AG08395 (cell line): Measurements from ENCODE around the gene GNG14.
A peak's percentile ranks its signal among the peaks of the same experiment; 100 is the strongest.
"Not testable (repeated sequence)": the region's sequence is repeated elsewhere in the genome, so short reads cannot be mapped to it uniquely, and the experiment has no call there.

ENCODE experiments used
- DNase-seq: peaks from one replicate; pipeline ENCODE4 v3.0.0; 2012; ENCODE audit warnings: mixed read lengths, low spot score

Gene GNG14

GRCh38 chr19:12696366-12697335 lies 8.9 kb downstream of the GNG14 start, which contains the start of gene FBXW9:
FBXW9 (minus strand) TSS chr19:12696631; CDS start chr19:12696581, 50 bp downstream.
- peak; percentile 97 for DNase-seq

- DNase-seq = not testable (repeated sequence)
Observed at GRCh38 chr19:12697425-12697824, 9.6 kb downstream of the GNG14 start.

- no peak for DNase-seq
Observed at GRCh38 chr19:12698138-12698537, 10.3 kb downstream of the GNG14 start.

GRCh38 chr19:12701596-12702282 lies 13.9 kb downstream of the GNG14 start:
- no peak for DNase-seq

- DNase-seq = peak; percentile 71
Observed at GRCh38 chr19:12703046-12703445, 15.2 kb downstream of the GNG14 start.

GRCh38 chr19:12705169-12705568 lies 17.4 kb downstream of the GNG14 start:
- no peak for DNase-seq

GRCh38 chr19:12705654-12706331 lies 18.0 kb downstream of the GNG14 start:
- no peak for DNase-seq

- DNase-seq = no peak
Observed at GRCh38 chr19:12706332-12706718, 18.5 kb downstream of the GNG14 start.

- no peak for DNase-seq
Observed at GRCh38 chr19:12708641-12709040, 20.8 kb downstream of the GNG14 start.

GRCh38 chr19:12711187-12711586 lies 23.4 kb downstream of the GNG14 start:
- no peak for DNase-seq

- not testable (repeated sequence) for DNase-seq
Observed at GRCh38 chr19:12712077-12712476, 24.3 kb downstream of the GNG14 start.

GRCh38 chr19:12713304-12713703 lies 25.5 kb downstream of the GNG14 start:
- not testable (repeated sequence) for DNase-seq

GRCh38 chr19:12715102-12715501 lies 27.3 kb downstream of the GNG14 start:
- no peak for DNase-seq

- no peak for DNase-seq
Observed at GRCh38 chr19:12715929-12716328, 28.1 kb downstream of the GNG14 start.

- DNase-seq = no peak
Observed at GRCh38 chr19:12720296-12720695, 32.5 kb downstream of the GNG14 start.

- no peak for DNase-seq
Observed at GRCh38 chr19:12720851-12721655, 33.3 kb downstream of the GNG14 start.

- peak; percentile 77 for DNase-seq
Observed at GRCh38 chr19:12721656-12722565, 34.1 kb downstream of the GNG14 start.

GRCh38 chr19:12722566-12723380 lies 35.0 kb downstream of the GNG14 start:
- DNase-seq = peak; percentile 99

- no peak for DNase-seq
Observed at GRCh38 chr19:12723381-12723640, 35.5 kb downstream of the GNG14 start.
